Skin epidermis (tissue), 12 donors: Measurements from ENCODE around the gene NADK2.

Experiments used
- H3K27ac ChIP-seq, 21 experiments: fragments of 200-600 bp; sonication (generic) in 11 of 21; one replicate each; pipeline ENCODE4 v1.5.0; 2020; ENCODE audit warnings: mild to moderate bottlenecking in 3 of 21, inconsistent platforms in 2 of 21, moderate library complexity in 2 of 21
- H3K4me3 ChIP-seq, 7 experiments: fragments of 200-600 bp; sonication (generic) in 2 of 7; one replicate each; pipeline ENCODE4 v1.5.0; 2020; ENCODE audit warnings: inconsistent platforms in 2 of 7, mild to moderate bottlenecking in 2 of 7, moderate library complexity in 1 of 7

Gene NADK2

GRCh38 chr5:36174119-36174518 lies 67.6 kb downstream of the NADK2 start:
- no peak overlapping the region for H3K27ac ChIP-seq
- no peak overlapping the region for H3K4me3 ChIP-seq

DNA sequence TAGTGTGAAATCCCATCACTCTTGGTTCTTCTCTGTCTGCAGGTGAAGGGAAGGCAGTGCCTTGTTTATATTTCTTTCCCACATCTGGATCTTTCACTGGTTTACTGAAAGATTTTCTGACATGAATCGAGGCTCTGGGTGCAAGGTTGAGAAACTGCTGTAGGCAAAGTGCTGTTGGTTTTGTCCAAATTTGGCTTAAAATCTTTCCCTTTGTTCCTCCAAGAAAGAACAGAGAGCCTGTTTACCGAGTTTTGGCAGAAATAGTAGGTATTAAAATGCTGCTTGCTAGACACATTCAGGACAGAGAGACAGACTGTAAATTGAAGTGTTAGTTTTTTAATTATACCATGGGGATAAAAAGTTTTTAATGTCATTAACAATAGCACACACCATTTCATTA lies 68.3 kb downstream of the NADK2 start:
- no peak overlapping the region for H3K27ac ChIP-seq
- H3K4me3 ChIP-seq, result no peak overlapping the region

DNA sequence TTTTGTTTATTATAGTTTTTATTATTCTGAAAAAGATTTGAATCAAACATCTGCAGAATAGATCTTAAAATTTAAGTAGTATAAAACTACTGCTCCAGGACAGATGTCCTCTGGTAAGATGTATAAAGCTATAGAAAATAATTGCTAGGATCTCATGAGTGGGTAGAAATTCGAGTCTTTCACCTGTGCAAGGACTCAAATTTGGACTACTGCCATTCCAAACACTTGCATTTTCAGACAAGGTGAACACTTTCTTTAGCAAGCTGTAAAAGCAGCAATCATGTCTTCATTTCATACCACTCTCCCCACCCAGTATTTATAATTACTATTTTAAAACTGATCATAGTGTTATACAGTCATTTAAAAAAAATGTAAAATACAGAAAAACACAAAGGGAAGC lies 69.1 kb downstream of the NADK2 start:
- H3K27ac ChIP-seq, result no peak overlapping the region
- no peak overlapping the region for H3K4me3 ChIP-seq

DNA sequence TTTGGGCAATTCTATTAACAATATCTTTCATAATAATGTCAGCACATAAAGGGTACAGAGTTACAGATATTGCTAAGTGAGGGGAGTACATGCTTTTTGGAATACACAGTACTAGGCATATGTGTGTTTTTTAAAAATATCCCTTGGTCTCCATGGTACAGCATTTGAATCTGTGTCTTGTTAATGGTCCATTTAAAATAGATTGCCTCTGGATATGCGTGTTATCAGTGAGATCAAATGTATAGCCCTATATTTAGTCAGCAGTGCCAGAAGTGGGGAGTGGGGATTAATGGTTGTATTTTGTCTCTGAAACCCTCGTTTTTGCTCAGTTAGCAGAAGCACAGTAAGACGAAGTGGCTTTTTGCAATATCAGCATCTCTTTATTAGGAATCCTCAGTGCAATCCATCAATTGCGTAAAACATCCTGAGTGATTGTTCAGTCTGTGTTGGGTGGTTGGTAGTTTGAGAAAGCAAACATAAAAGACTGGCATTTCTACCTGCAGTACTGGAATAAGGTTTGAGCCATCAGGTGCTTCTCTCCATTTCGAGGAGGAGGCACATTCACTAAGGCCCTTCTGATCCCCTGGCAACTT lies 70.8 kb downstream of the NADK2 start:
- no peak overlapping the region for H3K27ac ChIP-seq

DNA sequence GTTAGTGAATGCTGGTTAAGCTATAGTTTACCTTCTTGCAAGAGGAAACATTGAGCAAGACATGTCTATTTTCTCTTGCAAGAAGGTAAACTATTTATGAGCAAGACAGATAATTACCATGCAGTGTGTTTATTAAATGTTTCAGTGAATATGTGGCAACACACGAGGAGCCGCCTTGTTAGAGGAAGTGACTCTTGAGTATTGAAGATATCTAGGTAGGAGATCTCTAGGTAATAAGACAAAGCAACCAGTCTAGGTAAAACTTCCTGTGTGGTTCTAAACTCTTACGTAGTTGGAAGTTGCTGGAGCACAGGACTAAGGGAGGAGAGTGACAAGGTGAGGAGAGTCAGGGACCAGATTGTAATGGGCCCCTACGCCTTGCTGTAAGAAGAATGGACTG lies 73.0 kb downstream of the NADK2 start:
- peak overlapping the region in 1 of 21 experiments; percentile 31 for H3K27ac ChIP-seq
- H3K4me3 ChIP-seq, result no peak overlapping the region

More for the DNA sequence above, 70.8 kb downstream of the NADK2 start:
- no peak overlapping the region for H3K4me3 ChIP-seq

GRCh38 chr5:36164461-36164860 lies 77.3 kb downstream of the NADK2 start:
- Histone ChIP-seq H3K4me3 (no peak overlapping the region), H3K27ac (no peak overlapping the region)

DNA sequence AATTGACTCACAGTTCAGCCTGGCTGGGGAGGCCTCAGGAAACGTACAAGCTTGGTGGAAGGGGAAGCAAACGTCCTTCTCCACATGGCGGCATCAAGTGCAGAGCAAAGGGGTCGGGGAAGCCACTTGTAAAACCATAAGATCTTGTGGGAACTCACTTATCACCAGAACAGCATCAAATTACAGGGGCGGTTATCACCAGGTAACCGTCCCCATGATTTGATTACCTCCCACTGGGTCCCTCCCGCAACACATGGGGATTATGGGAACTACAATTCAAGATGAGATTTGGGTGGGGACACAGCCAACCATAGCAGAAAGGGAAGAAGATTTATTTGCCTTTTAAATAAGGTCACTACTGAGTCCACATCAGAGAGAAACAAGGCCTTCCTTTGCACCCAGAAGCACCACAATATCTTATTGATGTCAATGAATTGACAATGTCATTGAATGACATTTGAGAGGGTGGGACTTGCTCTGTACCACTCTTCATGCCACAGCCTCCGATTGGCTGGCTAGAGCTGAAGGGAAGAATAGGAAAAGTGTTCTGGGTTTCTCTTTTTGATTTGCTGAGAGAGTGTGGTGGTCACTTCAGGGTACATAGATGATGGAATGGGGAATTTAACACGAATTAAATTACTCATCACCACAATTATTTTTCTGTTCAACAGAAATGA lies 78.8 kb downstream of the NADK2 start:
- Histone ChIP-seq H3K27ac (no peak overlapping the region), H3K4me3 (no peak overlapping the region)

GRCh38 chr5:36161361-36161760 lies 80.4 kb downstream of the NADK2 start:
- no peak overlapping the region for H3K4me3 ChIP-seq
- H3K27ac ChIP-seq, result peak overlapping the region in 1 of 21 experiments; percentile 29

GRCh38 chr5:36160617-36161016 lies 81.1 kb downstream of the NADK2 start:
- Histone ChIP-seq H3K27ac (no peak overlapping the region), H3K4me3 (no peak overlapping the region)

- Histone ChIP-seq H3K4me3 (no peak overlapping the region), H3K27ac (no peak overlapping the region)
Observed at GRCh38 chr5:36158144-36158543, 83.6 kb downstream of the NADK2 start.

- peak overlapping the region in 2 of 21 experiments; percentile 8 to 36 for H3K27ac ChIP-seq
Observed at GRCh38 chr5:36156619-36157018, 85.1 kb downstream of the NADK2 start.

GRCh38 chr5:36156121-36156601 lies 85.6 kb downstream of the NADK2 start:
- H3K4me3 ChIP-seq, result no peak overlapping the region
- H3K27ac ChIP-seq, result peak overlapping the region in 2 of 21 experiments; percentile 8 to 36

More at GRCh38 chr5:36156619-36157018, 85.1 kb downstream of the NADK2 start:
- H3K4me3 ChIP-seq, result no peak overlapping the region

- no peak overlapping the region for H3K27ac ChIP-seq
- no peak overlapping the region for H3K4me3 ChIP-seq
Observed at GRCh38 chr5:36155291-36155690, 86.4 kb downstream of the NADK2 start.

DNA sequence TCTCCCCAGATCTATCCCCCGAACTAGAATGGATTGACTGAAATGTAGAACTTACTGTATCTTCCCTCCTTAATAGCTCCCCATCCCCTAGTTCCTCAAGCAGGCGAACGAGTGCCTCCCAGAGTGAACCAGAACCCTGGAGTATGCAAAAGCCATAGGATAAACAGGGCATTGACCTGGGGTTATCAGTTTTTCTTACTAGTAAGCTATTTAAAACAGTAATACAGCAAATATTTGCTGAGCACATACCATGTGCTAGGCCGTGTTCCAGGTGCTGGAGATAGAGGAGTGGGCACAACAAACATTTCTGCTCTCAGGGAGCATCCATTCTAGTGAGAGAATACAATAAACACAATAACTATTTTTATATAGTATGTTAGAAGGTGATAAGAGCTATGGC lies 88.0 kb downstream of the NADK2 start:
- H3K4me3 ChIP-seq, result no peak overlapping the region
- H3K27ac ChIP-seq, result no peak overlapping the region

DNA sequence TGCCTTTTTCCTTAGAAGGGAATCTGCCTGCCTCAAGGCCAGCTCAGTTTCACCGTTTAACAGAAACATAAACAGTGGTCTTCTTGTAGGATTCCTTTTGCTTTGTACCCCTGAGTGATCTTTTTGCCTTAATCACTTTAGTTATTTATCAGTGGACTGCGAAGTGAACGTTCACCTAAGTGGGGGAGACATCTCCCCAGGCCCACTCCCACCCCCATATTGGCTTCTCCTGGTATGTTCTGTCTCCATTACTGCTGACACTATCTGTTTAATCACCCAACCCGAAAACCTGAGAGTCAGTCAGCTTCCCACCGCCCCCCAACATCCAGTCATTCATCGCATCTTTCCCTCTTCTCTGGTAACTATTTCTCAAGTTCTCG lies 88.4 kb downstream of the NADK2 start:
- peak overlapping the region in 3 of 7 experiments; percentile 77 to 92 (median 82) for H3K4me3 ChIP-seq
- H3K27ac ChIP-seq, result peak overlapping the region in 3 of 21 experiments; percentile 55 to 92 (median 89)

- Histone ChIP-seq H3K27ac (peak overlapping the region in 19 of 21 experiments; percentile 4 to 92 (median 75)), H3K4me3 (peak overlapping the region; percentile 59 to 100 (median 87))
Observed at GRCh38 chr5:36152324-36153297, 89.1 kb downstream of the NADK2 start.

- Histone ChIP-seq H3K27ac (peak within 1 kb of the TSS; percentile 48 to 93 (median 88)), H3K4me3 (peak within 1 kb of the TSS; percentile 59 to 100 (median 87))
Observed at GRCh38 chr5:36151434-36152323, 90.0 kb downstream of the NADK2 start, which contains the start of the genes LMBRD2 and SKP2. TSS of gene LMBRD2 (minus strand) at chr5:36151887. CDS start at chr5:36143349, 8,538 bp downstream. TSS of gene SKP2 (plus strand) at chr5:36152111. CDS start at chr5:36152263, 152 bp downstream.

DNA sequence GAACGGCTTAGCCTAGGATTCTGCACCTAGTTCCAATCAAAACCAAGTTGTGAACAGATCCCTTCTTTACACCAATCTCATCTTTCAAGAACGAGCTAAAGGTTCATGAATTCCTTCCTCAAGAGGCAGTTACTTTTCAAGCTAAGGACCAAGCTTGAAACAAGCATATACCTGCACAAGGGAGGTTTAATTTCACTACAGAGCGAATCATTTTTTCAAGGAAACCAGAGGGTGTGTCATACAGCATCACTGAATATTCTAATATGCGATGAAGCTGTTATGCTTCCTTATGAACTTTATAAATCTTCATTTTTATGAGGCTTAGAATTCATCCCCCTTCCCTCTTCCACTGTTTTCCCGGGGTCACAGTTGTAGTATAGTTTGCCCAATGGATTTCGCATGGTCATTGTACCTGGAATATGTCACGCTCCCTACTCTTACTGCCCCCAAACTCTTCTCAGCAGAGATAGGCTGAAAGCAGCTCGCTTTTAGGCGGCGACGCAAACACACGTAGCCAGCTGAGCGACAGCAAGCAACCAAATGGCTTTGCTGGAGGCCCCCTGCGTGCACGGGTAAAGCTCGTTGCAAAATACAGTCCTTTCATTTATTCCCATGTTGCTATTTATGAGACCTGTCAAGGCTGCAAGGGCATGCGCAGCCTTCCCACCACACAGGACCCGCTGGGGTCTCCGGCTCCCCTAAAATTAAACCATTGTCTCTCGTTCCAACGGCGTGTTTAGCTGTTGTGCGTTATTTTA lies 90.9 kb downstream of the NADK2 start:
- Histone ChIP-seq H3K4me3 (peak overlapping the region; percentile 59 to 100 (median 87)), H3K27ac (peak overlapping the region; percentile 48 to 93 (median 88))
